Naive B cell (primary cell): ENCODE data around the gene SFXN5. TPM values are rescaled to one million over a fixed set of nuclear protein-coding genes. Genes with fewer than 3 reads are reported as not detected.

Source experiments
- ATAC-seq, 2 donors: fragments of 150-1000 bp; cut with Tn5 transposase; 2 replicates each; pipeline ENCODE4 v1.10.0; 2021; ENCODE audit warnings: low read depth in 2 of 2, mild to moderate bottlenecking in 2 of 2, moderate library complexity in 2 of 2
- DNase-seq: peaks from one replicate; pipeline ENCODE4 v3.0.0; 2022
- H3K27ac Mint-ChIP-seq, 6 donors: one replicate each; pipeline ENCODE4 v1.8.0; 2020 to 2022; ENCODE audit warnings: mild to moderate bottlenecking in 6 of 6, mixed read lengths in 6 of 6, moderate library complexity in 5 of 6, inconsistent platforms in 2 of 6
- H3K27me3 Mint-ChIP-seq, 3 donors: one replicate each; pipeline ENCODE4 v1.8.0; 2021 to 2022; ENCODE audit warnings: mixed read lengths in 3 of 3, mild to moderate bottlenecking in 1 of 3
- H3K36me3 Mint-ChIP-seq, 2 donors: one replicate each; pipeline ENCODE4 v1.8.0; 2020 to 2022; ENCODE audit warnings: mixed read lengths in 2 of 2, inconsistent platforms in 1 of 2, mild to moderate bottlenecking in 1 of 2
- H3K4me1 Mint-ChIP-seq, 3 donors: one replicate each; pipeline ENCODE4 v1.8.0; 2020 to 2022; ENCODE audit warnings: mixed read lengths in 3 of 3, inconsistent platforms in 1 of 3, mild to moderate bottlenecking in 1 of 3, moderate library complexity in 1 of 3
- H3K4me3 Mint-ChIP-seq, 8 donors: one replicate each; pipeline ENCODE4 v1.8.0; 2020 to 2022; ENCODE audit warnings: mild to moderate bottlenecking in 8 of 8, mixed read lengths in 8 of 8, moderate library complexity in 8 of 8, inconsistent platforms in 2 of 8
- H3K9me3 Mint-ChIP-seq, 7 donors: one replicate each; pipeline ENCODE4 v1.8.0; 2020 to 2022; ENCODE audit warnings: mixed read lengths in 7 of 7, mild to moderate bottlenecking in 5 of 7, inconsistent platforms in 2 of 7, moderate library complexity in 1 of 7
- polyA plus RNA-seq, 6 donors: library from polyadenylated mRNA; unstranded; fragments of 300-500 nt; fragmentation: Illumina TruSeq; gene quantifications; one replicate each; pipeline ENCODE4 v1.2.3, GENCODE V29; 2021; ENCODE audit warnings: low read depth in 6 of 6

Gene SFXN5
- polyA plus RNA-seq, 6 donors from 2014 or later: 2.5 to 4.4 (median 3.0) TPM; not detected in 1

DNA sequence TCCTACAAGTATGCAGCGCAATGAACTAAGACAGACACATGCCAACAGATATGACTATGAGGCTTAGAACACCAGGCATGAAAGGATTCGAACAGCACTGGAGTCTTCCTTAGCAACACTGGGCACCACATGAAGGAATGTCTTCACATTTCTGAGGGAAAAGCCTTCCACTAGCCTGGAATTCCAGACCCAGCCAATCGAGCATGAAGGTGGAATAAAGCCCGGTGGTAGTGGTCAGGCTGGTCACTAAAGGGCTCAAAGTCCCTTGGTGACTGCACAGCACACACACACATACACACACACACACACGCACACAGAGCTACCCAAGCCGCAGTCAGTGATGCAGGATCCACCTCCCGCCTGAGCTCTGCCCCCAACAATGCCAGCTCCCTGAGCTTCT is 19.7 kb upstream of the SFXN5 start:
- Mint-ChIP-seq H3K4me3 (no peak overlapping the region), H3K36me3 (no peaks in the 10 kb centered on the region), H3K27me3 (no peaks in the 10 kb centered on the region), H3K9me3 (no peaks in the 10 kb centered on the region), H3K27ac (no peak overlapping the region), H3K4me1 (no peaks in the 10 kb centered on the region)
- ATAC-seq (no peak), DNase-seq (no peak)

DNA sequence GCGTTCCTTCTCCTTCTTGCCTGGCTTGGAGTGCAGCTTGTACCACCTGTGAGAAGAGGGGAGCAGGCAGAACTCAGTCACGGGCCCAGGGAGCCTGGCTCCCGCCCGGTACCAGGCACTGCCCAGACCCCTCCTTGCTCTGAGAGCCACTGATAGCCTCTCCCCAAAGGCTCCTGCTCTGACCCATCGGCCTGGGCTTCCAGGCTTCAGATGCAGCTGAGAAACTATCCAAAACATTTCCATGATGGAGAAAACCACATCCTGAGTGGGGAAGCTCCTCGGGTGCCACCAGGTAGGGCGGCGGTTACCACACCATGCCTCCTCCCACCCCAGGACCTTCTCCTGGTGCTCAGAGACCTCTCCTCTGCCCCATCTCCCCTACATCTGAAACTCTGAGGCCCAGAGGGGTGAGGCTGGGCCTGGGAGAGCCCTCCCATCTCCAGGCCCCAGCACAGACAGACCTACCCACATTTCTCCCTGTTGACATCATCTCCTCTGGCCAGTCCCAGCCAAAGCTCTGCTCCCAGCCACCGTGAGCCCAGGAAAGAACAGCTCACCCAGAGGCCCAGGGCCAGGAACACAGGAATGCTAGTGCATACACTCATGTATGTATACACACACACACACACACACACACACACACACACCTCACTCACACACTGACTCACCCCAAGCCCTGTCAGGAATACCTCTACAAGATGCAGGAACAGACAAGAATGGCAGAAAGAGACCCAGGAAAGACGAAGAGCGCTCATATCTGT is 17.9 kb upstream of the SFXN5 start:
- H3K27ac Mint-ChIP-seq: peak overlapping the region in 1 of 6 donors; percentile 45
- no peaks in the 10 kb centered on the region for H3K9me3 Mint-ChIP-seq
- H3K36me3 Mint-ChIP-seq: no peaks in the 10 kb centered on the region
- ATAC-seq: no peak
- H3K4me1 Mint-ChIP-seq: peaks cover 0 to 5% (median 0%) of the 10 kb centered on the region in 3 donors
- DNase-seq: no peak
- H3K27me3 Mint-ChIP-seq: peaks cover 0 to 3% (median 0%) of the 10 kb centered on the region in 3 donors
- no peak overlapping the region for H3K4me3 Mint-ChIP-seq

DNA sequence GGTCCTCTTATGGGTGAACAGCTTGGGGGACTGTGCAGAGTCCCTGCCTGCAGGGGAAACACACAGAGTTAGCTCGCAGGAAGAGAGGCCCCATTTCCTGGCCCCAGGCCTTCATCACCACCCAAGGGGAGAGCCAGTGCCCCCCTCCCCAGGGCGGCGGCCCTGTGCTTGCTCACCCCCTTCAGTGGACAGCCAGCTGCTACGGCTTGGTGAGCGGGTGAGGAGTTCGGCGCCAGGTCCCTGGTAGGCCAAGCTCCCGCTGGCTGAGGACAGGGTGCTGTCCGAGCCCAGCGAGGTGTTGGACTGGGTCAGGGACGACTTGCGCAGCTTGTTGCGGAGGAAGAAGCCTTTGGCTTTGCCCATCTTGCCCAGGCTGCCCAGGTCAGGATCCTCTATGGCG is 17.2 kb upstream of the SFXN5 start:
- H3K36me3 Mint-ChIP-seq: no peaks in the 10 kb centered on the region
- no peak overlapping the region for H3K4me3 Mint-ChIP-seq
- H3K27ac Mint-ChIP-seq: no peak overlapping the region
- H3K9me3 Mint-ChIP-seq: no peaks in the 10 kb centered on the region
- H3K27me3 Mint-ChIP-seq: peaks cover 0 to 3% (median under 1%) of the 10 kb centered on the region in 3 donors
- DNase-seq (no peak), ATAC-seq (no peak)
- peaks cover 0 to 5% (median 0%) of the 10 kb centered on the region in 3 donors for H3K4me1 Mint-ChIP-seq

DNA sequence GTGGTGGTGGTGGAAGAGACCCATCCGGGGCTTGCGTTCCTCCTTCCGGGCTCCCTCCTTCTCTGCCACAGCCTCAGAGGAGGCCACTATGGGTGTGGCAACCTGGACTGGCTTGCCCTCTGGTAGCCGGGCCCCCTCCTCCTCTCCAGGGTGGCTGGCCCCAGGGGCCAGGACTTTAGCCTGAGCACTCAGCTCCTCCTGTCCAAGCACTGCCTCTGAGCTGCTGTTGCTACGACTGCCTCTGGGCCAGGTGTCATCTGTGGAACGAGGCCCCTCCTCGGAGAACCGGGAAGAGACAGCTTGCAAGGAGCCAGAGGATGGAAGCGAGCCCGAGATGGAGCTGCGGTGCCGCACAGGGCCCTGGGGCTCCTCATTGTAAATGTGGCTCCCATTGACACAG is 16.7 kb upstream of the SFXN5 start:
- ATAC-seq: no peak
- Mint-ChIP-seq H3K4me3 (no peak overlapping the region), H3K27ac (no peak overlapping the region), H3K4me1 (peaks cover 0 to 5% (median 0%) of the 10 kb centered on the region in 3 donors), H3K27me3 (peaks cover 0 to 5% (median 3%) of the 10 kb centered on the region in 3 donors), H3K36me3 (no peaks in the 10 kb centered on the region), H3K9me3 (no peaks in the 10 kb centered on the region)
- no peak for DNase-seq

DNA sequence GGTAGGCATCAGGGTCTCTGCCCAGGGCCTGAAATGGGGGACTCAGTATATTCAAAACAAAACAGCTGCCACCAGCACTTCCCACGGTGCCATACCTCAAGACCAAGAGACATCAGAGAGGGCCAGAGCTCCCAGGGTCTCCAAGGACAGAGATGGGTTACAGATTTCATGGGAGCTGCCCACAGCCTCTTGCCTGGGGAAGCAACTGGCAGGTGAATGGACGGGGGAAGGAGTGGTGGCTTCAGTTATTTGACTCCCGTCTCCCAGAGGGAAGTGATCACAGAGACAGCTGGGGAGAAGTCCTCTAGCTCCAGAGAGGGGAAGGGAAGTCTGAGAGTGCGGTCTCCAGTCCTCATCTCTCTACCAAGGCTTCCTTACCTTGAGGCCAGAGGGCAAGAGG is 15.8 kb upstream of the SFXN5 start:
- DNase-seq (no peak), ATAC-seq (no peak)
- Mint-ChIP-seq H3K4me1 (peaks cover 0 to 5% (median 0%) of the 10 kb centered on the region in 3 donors), H3K27ac (no peak overlapping the region), H3K9me3 (no peaks in the 10 kb centered on the region), H3K4me3 (no peak overlapping the region), H3K36me3 (no peaks in the 10 kb centered on the region), H3K27me3 (peaks cover 0 to 10% (median 3%) of the 10 kb centered on the region in 3 donors)

DNA sequence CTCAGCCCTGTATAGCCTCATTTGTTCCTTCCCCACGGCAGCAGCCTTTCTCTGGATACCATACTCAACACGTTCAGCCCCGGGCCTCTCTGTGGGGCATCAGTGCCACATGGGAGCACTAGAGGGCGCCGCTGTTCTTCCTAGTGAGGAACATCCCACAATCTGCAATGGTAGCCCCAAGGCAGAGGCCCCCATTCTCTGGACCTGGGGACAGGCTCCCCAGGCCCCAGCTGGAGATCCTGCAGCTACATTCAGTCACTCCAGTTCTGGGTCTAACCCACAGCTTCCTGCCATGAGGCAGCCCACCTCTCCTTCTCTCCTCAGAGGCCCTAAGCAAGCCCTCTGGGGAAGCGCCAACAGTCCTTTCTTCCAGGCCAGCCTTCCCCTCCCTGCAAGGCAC is 14.2 kb upstream of the SFXN5 start:
- Mint-ChIP-seq H3K27ac (peak overlapping the region in 1 of 6 donors; percentile 26), H3K4me3 (no peak overlapping the region), H3K36me3 (no peaks in the 10 kb centered on the region), H3K27me3 (peaks cover 0 to 10% (median 3%) of the 10 kb centered on the region in 3 donors), H3K4me1 (peaks cover 0 to 5% (median 0%) of the 10 kb centered on the region in 3 donors), H3K9me3 (no peaks in the 10 kb centered on the region)
- DNase-seq (peak; percentile 66), ATAC-seq (peak; percentile 93 to 95)

DNA sequence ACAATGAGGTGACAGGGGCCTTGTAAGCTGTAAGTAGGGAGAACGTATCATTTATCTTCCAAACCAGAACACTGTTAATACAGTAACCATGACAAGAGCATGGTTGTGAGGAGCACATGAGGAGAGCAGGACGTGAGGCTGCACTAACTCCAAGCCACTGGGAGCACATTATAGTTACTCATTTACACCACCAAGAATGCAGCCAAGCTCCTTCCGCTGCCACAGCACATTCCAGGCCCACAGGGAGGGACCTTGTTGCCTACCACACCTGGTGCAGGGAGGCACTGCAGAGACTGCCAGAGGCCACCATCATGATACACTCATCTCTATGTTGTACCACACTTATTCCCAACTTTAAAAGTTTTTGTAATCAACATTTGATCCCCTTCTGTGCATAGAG is 13.5 kb upstream of the SFXN5 start:
- Mint-ChIP-seq H3K9me3 (no peaks in the 10 kb centered on the region), H3K36me3 (no peaks in the 10 kb centered on the region), H3K27me3 (peaks cover 0 to 10% (median 3%) of the 10 kb centered on the region in 3 donors), H3K4me3 (no peak overlapping the region), H3K4me1 (peaks cover 0 to 5% (median 0%) of the 10 kb centered on the region in 3 donors), H3K27ac (peak overlapping the region in 1 of 6 donors; percentile 61)
- DNase-seq (no peak), ATAC-seq (no peak)

DNA sequence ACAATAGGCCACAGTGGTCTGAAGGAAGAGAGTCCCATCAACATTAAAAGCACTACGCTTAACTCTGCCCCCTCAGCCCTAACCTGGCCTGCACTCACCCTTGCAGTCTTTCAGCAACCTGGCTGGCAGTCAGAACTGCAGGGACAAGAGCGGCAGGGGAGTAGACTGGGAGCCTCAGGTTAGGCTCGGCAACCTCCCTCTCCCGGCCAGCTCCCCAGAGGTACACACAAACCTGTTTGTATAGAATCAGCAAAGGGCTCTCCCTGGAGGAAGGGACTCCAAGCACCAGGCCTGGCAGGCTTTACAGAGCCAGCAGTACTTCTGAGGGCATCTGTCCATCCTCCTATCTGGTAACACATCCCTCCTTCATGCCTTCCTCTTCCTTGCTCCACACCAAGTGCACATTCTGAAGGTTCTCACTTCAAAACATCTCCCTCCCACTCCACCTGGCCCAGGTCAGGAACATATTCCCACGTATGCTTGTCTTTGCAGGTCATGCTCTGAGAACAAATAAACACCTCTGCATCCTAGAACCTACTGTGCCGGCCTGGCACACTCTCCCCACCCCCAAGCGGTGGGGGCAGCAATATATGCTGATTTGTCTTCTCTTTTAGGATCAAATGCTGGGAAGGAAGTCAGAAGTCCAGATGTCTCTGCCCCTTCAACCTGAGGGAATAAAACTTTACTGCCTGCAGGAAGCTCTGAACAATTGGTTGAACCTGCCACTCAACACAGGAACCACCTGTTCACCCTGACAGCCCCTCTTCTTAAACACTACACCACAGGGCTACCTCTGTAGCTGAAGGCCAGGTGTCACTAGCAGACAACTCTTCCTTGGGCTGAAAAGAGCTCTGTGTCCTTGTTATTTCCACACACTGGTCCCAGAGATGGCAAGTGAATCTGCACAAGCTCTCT is 12.6 kb upstream of the SFXN5 start:
- Mint-ChIP-seq H3K4me3 (no peak overlapping the region), H3K9me3 (no peaks in the 10 kb centered on the region), H3K27me3 (peaks cover 0 to 15% (median 3%) of the 10 kb centered on the region in 3 donors), H3K27ac (peak overlapping the region in 2 of 6 donors; percentile 40 to 61), H3K36me3 (no peaks in the 10 kb centered on the region), H3K4me1 (peaks cover 0 to 5% (median 0%) of the 10 kb centered on the region in 3 donors)
- ATAC-seq: no peak
- DNase-seq: no peak

DNA sequence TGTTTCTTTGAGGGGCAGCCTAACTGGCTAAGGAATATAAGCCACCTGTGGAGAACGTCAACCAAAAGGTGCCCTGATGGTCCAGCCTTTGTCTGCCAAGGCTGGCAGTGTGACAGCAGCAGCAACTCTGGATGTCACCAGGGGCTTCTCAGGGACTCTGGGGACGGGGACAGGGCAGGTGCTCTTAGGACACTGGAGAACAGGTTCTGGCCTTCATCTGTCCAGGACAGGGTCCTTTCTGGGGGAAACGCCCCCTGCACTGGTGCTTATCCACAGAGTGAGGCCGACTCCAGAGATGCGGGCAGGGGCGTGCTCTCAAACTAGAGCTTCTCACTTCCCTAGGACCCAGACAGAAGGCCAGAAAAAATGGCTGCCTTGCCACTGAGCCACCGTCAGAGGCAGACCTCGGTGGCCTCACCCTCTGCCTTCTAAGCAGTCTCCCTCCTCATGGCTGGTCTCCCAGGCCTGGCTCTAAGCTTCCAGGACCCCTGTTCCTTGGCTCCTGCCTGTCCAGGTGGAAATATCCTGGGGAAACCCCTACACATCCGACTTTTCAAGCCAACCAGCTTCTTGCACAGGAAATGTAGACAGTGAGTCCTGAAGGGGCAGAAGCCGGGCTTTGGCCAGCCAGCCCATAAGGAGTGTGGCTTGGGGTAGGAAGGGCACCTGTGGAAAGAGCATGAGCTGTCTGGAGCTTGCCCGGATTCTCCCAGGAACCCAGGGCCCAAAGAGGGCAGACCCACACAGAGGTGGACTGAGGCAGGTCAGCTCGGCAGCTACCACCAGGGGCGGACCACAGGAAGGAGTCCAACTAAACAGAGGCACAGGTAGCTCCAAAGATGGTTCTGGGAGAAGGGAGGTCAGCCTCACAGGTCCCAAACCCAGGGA is 11.3 kb upstream of the SFXN5 start:
- H3K27ac Mint-ChIP-seq: no peak overlapping the region
- DNase-seq: no peak
- H3K4me3 Mint-ChIP-seq: no peak overlapping the region
- H3K9me3 Mint-ChIP-seq: no peaks in the 10 kb centered on the region
- no peak for ATAC-seq
- no peaks in the 10 kb centered on the region for H3K36me3 Mint-ChIP-seq
- H3K4me1 Mint-ChIP-seq: peaks cover 0 to 5% (median 0%) of the 10 kb centered on the region in 3 donors
- peaks cover 0 to 18% (median 3%) of the 10 kb centered on the region in 3 donors for H3K27me3 Mint-ChIP-seq

DNA sequence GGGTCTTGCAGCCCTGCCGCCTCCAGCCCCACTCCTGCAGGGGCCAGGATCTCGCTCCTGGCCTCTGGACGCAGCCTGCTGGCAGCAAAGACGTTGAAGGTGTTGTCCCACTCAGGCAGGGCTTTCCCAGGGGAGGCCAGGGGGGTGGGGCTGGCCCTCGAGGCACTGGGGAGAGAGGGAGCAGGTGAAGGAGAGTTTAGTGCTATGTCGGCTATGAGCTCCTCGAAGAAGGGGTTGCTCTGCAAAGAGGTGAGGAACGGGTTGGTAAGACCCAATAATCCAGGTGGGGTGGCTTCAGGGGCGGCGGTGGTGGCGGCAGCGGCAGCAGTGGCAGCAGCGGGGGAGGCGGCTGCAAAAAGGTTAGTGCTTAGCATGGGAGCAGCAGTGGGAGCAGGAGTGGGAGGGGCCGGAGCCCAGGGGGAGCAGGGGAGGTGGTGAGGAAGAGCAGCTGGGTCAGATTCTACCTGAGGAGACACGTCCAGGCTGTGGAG is 9.7 kb upstream of the SFXN5 start:
- ATAC-seq: no peak
- H3K4me1 Mint-ChIP-seq: peaks cover 0 to 5% (median 0%) of the 10 kb centered on the region in 3 donors

DNA sequence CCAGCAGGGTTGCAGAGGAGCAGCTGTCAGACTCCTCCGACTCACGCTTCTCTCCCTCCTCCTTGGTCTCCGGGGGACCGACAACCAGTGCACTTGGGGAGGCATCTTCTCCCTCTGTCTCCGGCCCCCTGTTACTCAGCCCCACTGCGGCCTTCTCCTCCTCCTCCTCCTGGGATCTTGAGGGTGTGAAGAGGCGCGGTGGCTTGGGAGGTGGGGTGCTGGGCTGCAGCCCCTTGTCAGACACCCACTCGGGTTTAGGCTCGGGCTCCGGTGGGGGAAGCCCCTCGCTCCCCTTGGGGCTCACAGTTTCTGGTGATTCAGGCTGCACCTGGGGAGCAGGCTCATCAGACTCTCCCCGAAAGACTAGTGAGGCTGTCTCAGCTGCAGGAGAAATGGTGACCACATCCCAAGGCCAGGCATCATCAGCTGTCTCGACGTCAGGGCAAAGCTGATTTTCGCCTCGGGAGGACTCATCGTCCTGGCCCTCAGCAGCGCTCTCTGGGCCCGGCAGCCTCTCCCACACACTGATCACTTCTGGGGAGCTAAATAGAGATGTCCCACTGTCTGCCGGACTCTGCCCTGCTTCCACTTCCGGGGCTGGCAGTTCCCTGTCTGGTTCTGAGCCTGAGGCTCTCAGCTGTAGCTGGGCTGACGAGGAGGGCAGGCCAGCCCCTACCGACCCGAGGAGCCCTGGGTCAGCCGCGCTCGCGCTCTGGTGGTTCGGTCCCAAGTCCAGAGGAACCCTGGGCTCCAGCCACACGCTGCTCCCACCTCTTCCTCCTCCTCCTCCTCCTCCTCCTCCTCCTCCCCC is 9.0 kb upstream of the SFXN5 start:
- Mint-ChIP-seq H3K4me3 (no peak overlapping the region), H3K27ac (no peak overlapping the region), H3K9me3 (no peaks in the 10 kb centered on the region), H3K36me3 (no peaks in the 10 kb centered on the region), H3K4me1 (peaks cover 0 to under 1% (median 0%) of the 10 kb centered on the region in 3 donors), H3K27me3 (peaks cover 0 to 18% (median 3%) of the 10 kb centered on the region in 3 donors)
- ATAC-seq (no peak), DNase-seq (no peak)

More for the DNA sequence above, 9.7 kb upstream of the SFXN5 start:
- no peaks in the 10 kb centered on the region for H3K36me3 Mint-ChIP-seq
- peaks cover 0 to 18% (median 3%) of the 10 kb centered on the region in 3 donors for H3K27me3 Mint-ChIP-seq
- DNase-seq: no peak
- no peak overlapping the region for H3K4me3 Mint-ChIP-seq
- no peak overlapping the region for H3K27ac Mint-ChIP-seq
- no peaks in the 10 kb centered on the region for H3K9me3 Mint-ChIP-seq

DNA sequence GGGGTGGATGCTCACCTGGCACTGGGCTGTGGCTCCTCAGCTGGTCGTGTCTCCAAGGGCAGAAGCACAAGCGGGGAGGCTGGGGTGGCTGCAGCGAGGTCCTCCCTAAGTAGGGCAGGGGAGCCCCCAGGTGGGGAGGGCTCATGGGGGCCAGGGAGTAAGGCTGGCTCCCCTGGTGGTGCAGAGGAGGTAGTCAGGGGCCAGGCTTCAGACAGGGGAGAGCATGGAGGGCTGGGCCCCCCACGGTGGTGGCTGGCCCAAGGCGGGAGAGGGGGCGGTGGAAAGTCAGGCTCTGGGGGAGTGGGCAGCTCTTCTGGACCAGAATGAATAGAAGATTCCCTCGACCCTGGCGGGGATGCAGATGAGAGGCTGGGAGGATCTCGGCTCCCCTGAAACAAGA is 8.1 kb upstream of the SFXN5 start:
- DNase-seq: no peak
- Mint-ChIP-seq H3K4me3 (no peak overlapping the region), H3K9me3 (no peaks in the 10 kb centered on the region), H3K36me3 (no peaks in the 10 kb centered on the region), H3K27ac (no peak overlapping the region), H3K4me1 (no peaks in the 10 kb centered on the region), H3K27me3 (peaks cover 0 to 18% (median 0%) of the 10 kb centered on the region in 3 donors)
- no peak for ATAC-seq
